ENCODE measurements around the gene CDH16.

DNA sequence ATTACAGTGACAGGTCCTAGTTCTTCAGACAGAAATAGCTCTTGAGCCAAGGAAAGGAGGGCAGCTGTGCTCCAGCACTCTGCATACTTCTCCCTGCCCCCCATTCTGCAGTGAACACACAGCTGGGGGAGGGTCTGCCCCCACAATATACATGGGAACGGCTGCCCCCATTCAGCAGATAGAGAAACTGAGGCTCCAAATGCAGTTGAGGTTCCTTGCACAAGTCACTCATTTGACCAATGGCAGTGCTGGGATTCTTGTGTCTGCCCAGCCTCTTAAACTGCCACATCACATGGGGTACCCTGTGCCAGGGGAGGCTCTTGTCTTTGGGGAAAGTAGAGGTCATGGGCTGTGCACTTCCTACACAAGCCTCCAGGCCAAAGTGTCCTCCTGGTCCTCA is 49.3 kb downstream of the CDH16 start:
- TF ChIP-seq EZH2 (IDR thresholded peaks at IDR 0.05) (no peak), EZH2phosphoT487 (IDR thresholded peaks at IDR 0.05) (no peak)
- TF ChIP-seq, protein P1, sequence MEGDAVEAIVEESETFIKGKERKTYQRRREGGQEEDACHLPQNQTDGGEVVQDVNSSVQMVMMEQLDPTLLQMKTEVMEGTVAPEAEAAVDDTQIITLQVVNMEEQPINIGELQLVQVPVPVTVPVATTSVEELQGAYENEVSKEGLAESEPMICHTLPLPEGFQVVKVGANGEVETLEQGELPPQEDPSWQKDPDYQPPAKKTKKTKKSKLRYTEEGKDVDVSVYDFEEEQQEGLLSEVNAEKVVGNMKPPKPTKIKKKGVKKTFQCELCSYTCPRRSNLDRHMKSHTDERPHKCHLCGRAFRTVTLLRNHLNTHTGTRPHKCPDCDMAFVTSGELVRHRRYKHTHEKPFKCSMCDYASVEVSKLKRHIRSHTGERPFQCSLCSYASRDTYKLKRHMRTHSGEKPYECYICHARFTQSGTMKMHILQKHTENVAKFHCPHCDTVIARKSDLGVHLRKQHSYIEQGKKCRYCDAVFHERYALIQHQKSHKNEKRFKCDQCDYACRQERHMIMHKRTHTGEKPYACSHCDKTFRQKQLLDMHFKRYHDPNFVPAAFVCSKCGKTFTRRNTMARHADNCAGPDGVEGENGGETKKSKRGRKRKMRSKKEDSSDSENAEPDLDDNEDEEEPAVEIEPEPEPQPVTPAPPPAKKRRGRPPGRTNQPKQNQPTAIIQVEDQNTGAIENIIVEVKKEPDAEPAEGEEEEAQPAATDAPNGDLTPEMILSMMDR (IDR thresholded peaks at IDR 0.05), result no peak
